Heart right ventricle (tissue), 16 donors: Measurements from ENCODE around the gene PACS1. TPM values are rescaled to one million over a fixed set of nuclear protein-coding genes. Genes with fewer than 3 reads are reported as not detected.
"Not testable (repeated sequence)": the region's sequence is repeated elsewhere in the genome, so short reads cannot be mapped to it uniquely, and the experiment has no call there.

ENCODE experiments used
- ATAC-seq, 8 donors: fragments of 200-7000 bp; cut with Tn5 transposase; one replicate each; pipeline ENCODE4 v1.9.1; 2020; ENCODE audit warnings: mild to moderate bottlenecking in 8 of 8, moderate library complexity in 8 of 8, moderate number of reproducible peaks in 1 of 8
- DNase-seq, 2 donors: peaks; one replicate each; pipeline ENCODE4 v3.0.0-alpha.2; 2020
- H3K27ac ChIP-seq, 10 donors: fragments of 200-600 bp; sonication (generic) in 2 of 10; one replicate each; pipeline versions ENCODE4 v1.5.0 to v1.8.0; 2020 to 2022; ENCODE audit warnings: mild to moderate bottlenecking in 3 of 10
- H3K27me3 ChIP-seq, 7 donors: fragments of 200-600 bp; one replicate each; pipeline ENCODE4 v1.8.0; 2021 to 2022; ENCODE audit warnings: mild to moderate bottlenecking in 2 of 7
- H3K36me3 ChIP-seq, 9 donors: fragments of 200-600 bp; sonication (generic) in 1 of 9; one replicate each; pipeline versions ENCODE4 v1.5.0 to v1.8.0; 2020 to 2022; ENCODE audit warnings: mild to moderate bottlenecking in 2 of 9
- H3K4me1 ChIP-seq, 9 donors: fragments of 200-600 bp; sonication (generic) in 1 of 9; one replicate each; pipeline versions ENCODE4 v1.5.0 to v1.8.0; 2020 to 2022; ENCODE audit warnings: mild to moderate bottlenecking in 4 of 9
- H3K4me3 ChIP-seq, 10 donors: fragments of 200-600 bp; sonication (generic) in 2 of 10; one replicate each; pipeline versions ENCODE4 v1.5.0 to v1.8.0; 2020 to 2022; ENCODE audit warnings: mild to moderate bottlenecking in 7 of 10, moderate library complexity in 2 of 10
- H3K9me3 ChIP-seq, 11 donors: fragments of 200-600 bp in 10 of 11; sonication (generic) in 2 of 11; one replicate each; pipeline versions ENCODE4 v1.5.0 to v1.8.0; 2013 to 2022; ENCODE audit warnings: mild to moderate bottlenecking in 2 of 11, control low read depth in 1 of 11, moderate library complexity in 1 of 11
- CTCF ChIP-seq, 9 donors: fragments of 200-600 bp; sonication (generic) in 2 of 9; IDR thresholded peaks; one replicate each; pipeline versions ENCODE4 v1.5.0 to v1.8.0; 2021 to 2022; ENCODE audit warnings: antibody characterized with exemption in 9 of 9, mild to moderate bottlenecking in 5 of 9, moderate library complexity in 1 of 9
- WGBS, 2 donors: extraction: QIAGEN DNeasy Blood & Tissue Kit; methylation state at CpG; one replicate each; pipeline ENCODE4 v1.1.7; 2013; ENCODE audit warnings: inconsistent platforms in 1 of 2; 5-methylcytosine and 5-hydroxymethylcytosine counted together
- intact Hi-C, 10 donors: fragments of 100-400 bp; cut with DNase I; formaldehyde crosslinking; loops; one replicate each; pipeline versions ENCODE4 v1.11.1 to v1.14.2; 2022
- polyA plus RNA-seq, 2 donors: library from polyadenylated mRNA; stranded (reverse); fragments of 200-250 nt; gene quantifications; one replicate each; pipeline ENCODE4 v1.2.3, GENCODE V29; 2013
- total RNA-seq, 10 donors: library from RNA; stranded (reverse); fragmentation: NEBNext Ultra II Directional in 3 of 10; extraction: Animal tissue kit (Norgen Biotek cat#: 25700) in 3 of 10; gene quantifications; one replicate each; pipeline versions ENCODE4 v1.2.1 to v1.2.4, GENCODE V29; 2021 to 2023
- donor health status: Arrhythmogenic right ventricular cardiomyopathy.
- donor health status: ischemic (EF 13 %, LVEDD 7.1; RV severe dilation, severe dysfunction).
- donor health status: healthy with polysubstance abuse.
- donor health status: DM: no; HTN: yes; CAD: no.
- donor health status: DM: no; HTN: no; CAD: no.
- donor health status: ischemic (EF 25% LVEDD 6.9; RV normal size, moderate dysfunction).
- donor health status: ischemic (EF 25% LVEDD 5.7; RV mildly dilated, moderate dysfunction).
- donor health status: healthy.
- donor health status: DM: yes; HTN: yes; CAD: no.
- donor health status: Ischemic cardiomyopathy.
- donor health status: ischemic (EF 35%, LVEDD 5.7; RV mildly dilated, moderate dysfunction).
- donor health status: nonischemic (EF 11% LVEDD 7.7; RV severe dilation, severe dysfunction).
- donor health status: DM: yes; HTN: yes; CAD: no.
- donor health status: PGD.
- donor health status: ischemic (EF 29% LVEDD 5.4; RV normal size, mild dysfunction).
- donor health status: nonischemic (EF 23%, LVEDD 6.1; RV moderate dilation, normal function).

PACS1 gene
- total and polyA plus RNA-seq, 12 donors, result 24.1 to 121 (median 69.7) TPM

- peaks cover 0 to 61% (median 0%) of the 10 kb centered on the region in 9 donors for H3K36me3 ChIP-seq
- H3K27ac ChIP-seq, result no peak overlapping the region
- H3K4me1 ChIP-seq, result peaks cover 0 to 3% (median 0%) of the 10 kb centered on the region in 9 donors
- no peak for DNase-seq
- 88 to 91% methylated on average over 3 of the region's 3 CpGs for WGBS, 2 donors
- no peak for TF ChIP-seq CTCF (IDR thresholded peaks at IDR 0.05)
- intact Hi-C loops, result no loop called here
- H3K9me3 ChIP-seq, result no peaks in the 10 kb centered on the region
- no peaks in the 10 kb centered on the region for H3K27me3 ChIP-seq
- H3K4me3 ChIP-seq, result no peak overlapping the region
- ATAC-seq, result no peak
Measured at GRCh38 chr11:66247801-66248200, 177.7 kb downstream of the PACS1 start.

GRCh38 chr11:66248903-66249302, 178.8 kb downstream of the PACS1 start:
- intact Hi-C loops, result no loop called here
- Histone ChIP-seq H3K36me3 (peaks cover 0 to 51% (median 0%) of the 10 kb centered on the region in 9 donors), H3K27me3 (no peaks in the 10 kb centered on the region), H3K9me3 (no peaks in the 10 kb centered on the region), H3K27ac (no peak overlapping the region), H3K4me3 (no peak overlapping the region), H3K4me1 (peaks cover 0 to 10% (median 0%) of the 10 kb centered on the region in 9 donors)
- DNase-seq, result no peak
- 90 to 91% methylated on average over 6 of the region's 6 CpGs for whole genome bisulfite sequencing, 2 donors
- ATAC-seq, result no peak
- no peak for TF ChIP-seq CTCF (IDR thresholded peaks at IDR 0.05)

GRCh38 chr11:66251809-66252208, 181.7 kb downstream of the PACS1 start:
- H3K4me3 ChIP-seq, result no peak overlapping the region

GRCh38 chr11:66253081-66253480, 183.0 kb downstream of the PACS1 start:
- 46 to 63% methylated on average over 6 of the region's 6 CpGs for WGBS, 2 donors
- H3K27ac ChIP-seq, H3K4me3 ChIP-seq, H3K9me3 ChIP-seq, ATAC-seq, DNase-seq, intact Hi-C loops: not testable (repeated sequence)
- peaks cover 0 to 18% (median 6%) of the 10 kb centered on the region in 9 donors for H3K4me1 ChIP-seq
- H3K27me3 ChIP-seq, result peaks cover 0 to 17% (median 0%) of the 10 kb centered on the region in 7 donors
- peaks cover 0 to 22% (median 0%) of the 10 kb centered on the region in 9 donors for H3K36me3 ChIP-seq

More at GRCh38 chr11:66251809-66252208, 181.7 kb downstream of the PACS1 start:
- Histone ChIP-seq H3K27me3 (peaks cover 0 to 10% (median 0%) of the 10 kb centered on the region in 7 donors), H3K36me3 (peaks cover 0 to 31% (median 0%) of the 10 kb centered on the region in 9 donors), H3K27ac (no peak overlapping the region), H3K9me3 (no peaks in the 10 kb centered on the region), H3K4me1 (peaks cover 0 to 13% (median 1%) of the 10 kb centered on the region in 9 donors)
- no peak for TF ChIP-seq CTCF (IDR thresholded peaks at IDR 0.05)
- 79 to 80% methylated on average over 7 of the region's 7 CpGs for WGBS, 2 donors
- no peak for DNase-seq
- ATAC-seq, result no peak
- intact Hi-C loops, result no loop called here

GRCh38 chr11:66258473-66258893, 188.4 kb downstream of the PACS1 start:
- Histone ChIP-seq H3K9me3 (no peaks in the 10 kb centered on the region), H3K36me3 (peaks cover 0 to 44% (median 4%) of the 10 kb centered on the region in 9 donors), H3K27me3 (peaks cover 0 to 17% (median 0%) of the 10 kb centered on the region in 7 donors), H3K4me3 (peak overlapping the region; percentile 79 to 100 (median 95)), H3K27ac (peak overlapping the region in 8 of 10 donors; percentile 80 to 90 (median 86)), H3K4me1 (peaks cover 0 to 19% (median 13%) of the 10 kb centered on the region in 9 donors)
- peak in 5 of 9 donors; percentile 9 to 43 (median 22) for TF ChIP-seq CTCF (IDR thresholded peaks at IDR 0.05)
- DNase-seq (no peak), ATAC-seq (no peak)
- intact Hi-C loops, result loop anchor here in 5 of 10 donors (1.0 to 2.0 kb wide), 3 partner anchors 36 to 76 kb away; no protein-coding TSS in a partner anchor
- 5 to 6% methylated on average over 28 of the region's 28 CpGs for WGBS, 2 donors
